MM.1S (cell line): ENCODE results near the gene ACAA1.

Source experiments
- CTCF ChIP-seq: fragments of 300-600 bp; sonication (generic); IDR thresholded peaks from 2 replicates; pipeline ENCODE4 v1.5.1; 2016; ENCODE audit warnings: antibody characterized with exemption, low read length, mixed read lengths
- EZH2phosphoT487 ChIP-seq: fragments of 300-600 bp; sonication (generic); IDR thresholded peaks from 2 replicates; pipeline ENCODE4 v1.6.1; 2018; ENCODE audit warnings: antibody characterized with exemption, low read length

DNA sequence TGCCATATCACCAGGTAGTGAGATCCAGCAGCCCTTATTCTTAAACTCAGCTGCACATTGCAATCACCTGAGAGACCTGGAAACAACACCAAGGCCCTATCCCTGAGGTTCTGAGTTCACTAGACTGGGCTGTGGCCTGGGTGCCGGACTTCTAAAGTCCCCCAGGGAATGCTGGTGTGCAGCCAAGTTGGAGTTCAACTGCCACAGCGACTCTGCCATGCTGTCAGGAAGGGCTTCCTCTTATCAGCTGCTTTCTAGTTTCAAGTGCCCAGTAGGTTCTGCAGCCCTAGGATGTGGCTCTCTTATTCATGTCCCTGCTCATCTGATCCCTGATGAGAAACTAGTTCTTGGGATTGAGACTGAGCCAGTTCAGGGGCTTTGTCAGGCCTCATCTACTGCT lies 47.8 kb downstream of the ACAA1 start:
- no peak for TF ChIP-seq EZH2phosphoT487
- TF ChIP-seq CTCF: no peak
